SK-N-SH (cell line): ENCODE measurements around the gene RTN4. TPM values are rescaled to one million over a fixed set of nuclear protein-coding genes. Genes with fewer than 3 reads are reported as not detected.

ENCODE experiments used
- CTCF ChIA-PET: fragments of 300-600, 350-600 bp; formaldehyde crosslinking; extraction: SDS; loops from one replicate; lab custom pipeline; 2021; lab: Yijun Ruan, JAX
- POLR2A ChIA-PET: fragments of 350-600 bp; sonication (Branson Sonifier 250); formaldehyde crosslinking; extraction: SDS; loops from one replicate; lab custom pipeline; 2020; ENCODE audit warnings: antibody characterized with exemption, inconsistent platforms; lab: Yijun Ruan, JAX
- DNase-seq: peaks from one replicate; pipeline ENCODE4 v3.0.0; 2012
- H2AFZ ChIP-seq: fragments of 200-600 bp; sonication (generic); 2 replicates; pipeline ENCODE4 v1.8.1; 2016; ENCODE audit warnings: antibody characterized with exemption, mild to moderate bottlenecking, low read depth
- H3F3A ChIP-seq: fragments of 200-600 bp; sonication (generic); replicated peaks from 2 replicates; pipeline ENCODE3; 2016; ENCODE audit warnings: antibody characterized with exemption, mild to moderate bottlenecking; ENCODE audit not compliant: insufficient read depth
- H3K27ac ChIP-seq, 2 experiments: fragments of 200-500 bp in 1 of 2; fragments of 200-600 bp in 1 of 2; sonication (Bioruptor generic) in 1 of 2; sonication (generic), shearing (Covaris generic) in 1 of 2; 2 replicates each; pipeline versions ENCODE4 v1.5.1 to v1.6.1; 2014 to 2016; ENCODE audit warnings: low read depth in 2 of 2, inconsistent platforms in 1 of 2, low read length in 1 of 2, mild to moderate bottlenecking in 1 of 2, mixed read lengths in 1 of 2
- H3K27me3 ChIP-seq: fragments of 200-600 bp; sonication (generic), shearing (Covaris generic); 2 replicates; pipeline ENCODE4 v1.6.1; 2016; ENCODE audit warnings: mixed run types; ENCODE audit not compliant: insufficient read depth
- H3K36me3 ChIP-seq, 2 experiments: fragments of 200-500 bp in 1 of 2; fragments of 200-600 bp in 1 of 2; sonication (Bioruptor generic) in 1 of 2; sonication (generic) in 1 of 2; replicated peaks in 1 of 2; 2 replicates each; pipeline versions ENCODE3 to v1.5.1; 2014 to 2016; ENCODE audit warnings: low read length in 1 of 2, mild to moderate bottlenecking in 1 of 2; ENCODE audit not compliant: insufficient read depth in 2 of 2, control insufficient read depth in 1 of 2
- H3K4me1 ChIP-seq, 2 experiments: fragments of 200-500 bp in 1 of 2; fragments of 200-600 bp in 1 of 2; sonication (Bioruptor generic) in 1 of 2; sonication (generic), shearing (Covaris generic) in 1 of 2; 2 replicates each; pipeline versions ENCODE4 v1.5.1 to v1.6.1; 2014 to 2016; ENCODE audit warnings: low read depth in 1 of 2, low read length in 1 of 2, mixed run types in 1 of 2; ENCODE audit not compliant: insufficient read depth in 2 of 2, control insufficient read depth in 1 of 2
- H3K4me2 ChIP-seq: fragments of 200-600 bp; sonication (generic), shearing (Covaris generic); 2 replicates; pipeline ENCODE4 v1.6.1; 2017; ENCODE audit warnings: mixed run types
- H3K4me3 ChIP-seq, 2 experiments: fragments of 200-500 bp in 1 of 2; fragments of 200-600 bp in 1 of 2; sonication (Bioruptor generic) in 1 of 2; sonication (generic), shearing (Covaris generic) in 1 of 2; 2 replicates each; pipeline versions ENCODE4 v1.5.1 to v1.8.1; 2014 to 2016; ENCODE audit warnings: low read depth in 2 of 2, inconsistent platforms in 1 of 2, low read length in 1 of 2, mild to moderate bottlenecking in 1 of 2, mixed read lengths in 1 of 2, moderate library complexity in 1 of 2
- H3K79me2 ChIP-seq: fragments of 200-600 bp; sonication (generic); 2 replicates; pipeline ENCODE4 v1.8.1; 2017; ENCODE audit warnings: mild to moderate bottlenecking; ENCODE audit not compliant: insufficient read depth
- H3K9ac ChIP-seq: fragments of 200-600 bp; sonication (generic); 2 replicates; pipeline ENCODE4 v1.6.1; 2017; ENCODE audit warnings: mixed run types
- H3K9me2 ChIP-seq: fragments of 200-600 bp; sonication (generic); 2 replicates; pipeline ENCODE4 v1.6.1; 2017; ENCODE audit warnings: mixed run types
- H3K9me3 ChIP-seq: fragments of 200-600 bp; sonication (generic); 2 replicates; pipeline ENCODE4 v1.6.1; 2017; ENCODE audit warnings: mixed run types, mild to moderate bottlenecking, moderate library complexity
- H4K20me1 ChIP-seq: fragments of 200-600 bp; sonication (generic); 2 replicates; pipeline ENCODE4 v1.6.1; 2017; ENCODE audit warnings: mild to moderate bottlenecking, mixed run types; ENCODE audit not compliant: insufficient read depth
- FOSL2 ChIP-seq: IDR thresholded peaks from 2 replicates; pipeline ENCODE4 v1.4.0; 2012; ENCODE audit warnings: low read depth, mild to moderate bottlenecking, moderate library complexity, borderline replicate concordance
- FOXM1 ChIP-seq: IDR thresholded peaks from 2 replicates; pipeline ENCODE4 v1.4.0; 2012; ENCODE audit warnings: low read depth, mild to moderate bottlenecking
- GATA2 ChIP-seq: sonication (generic); formaldehyde crosslinking; IDR thresholded peaks from 2 replicates; pipeline ENCODE4 v1.5.0; 2020; ENCODE audit warnings: mild to moderate bottlenecking, missing genetic modification reagents
- NFIC ChIP-seq: IDR thresholded peaks from 2 replicates; pipeline ENCODE4 v1.4.0; 2012; ENCODE audit warnings: borderline replicate concordance
- NRF1 ChIP-seq: IDR thresholded peaks from 2 replicates; pipeline ENCODE4 v1.6.1; 2012; ENCODE audit warnings: low read depth, mild to moderate bottlenecking, low read length
- PBX3 ChIP-seq: IDR thresholded peaks from 2 replicates; pipeline ENCODE4; 2012
- RFX5 ChIP-seq: IDR thresholded peaks from 2 replicates; pipeline ENCODE4 v1.6.1; 2012; ENCODE audit warnings: mild to moderate bottlenecking, improper control_type of control experiment, low read length
- RXRA ChIP-seq: IDR thresholded peaks from 2 replicates; pipeline ENCODE4 v1.4.0; 2012; ENCODE audit warnings: low read depth, mild to moderate bottlenecking, borderline replicate concordance
- TEAD4 ChIP-seq: IDR thresholded peaks from 2 replicates; pipeline ENCODE4 v1.4.0; 2012; ENCODE audit warnings: mild to moderate bottlenecking, borderline replicate concordance; ENCODE audit not compliant: insufficient read depth
- YY1 ChIP-seq: IDR thresholded peaks from 2 replicates; pipeline ENCODE4 v1.4.0; 2012; ENCODE audit warnings: low read depth, mild to moderate bottlenecking
- WGBS: methylation state at CpG from one replicate; pipeline ENCODE4 v1.1.6; 2017; ENCODE audit warnings: low lambda C conversion rate; 5-methylcytosine and 5-hydroxymethylcytosine counted together
- polyA plus RNA-seq, 3 experiments: library from polyadenylated mRNA; depleted of rRNA; stranded (reverse); fragments of >200 nt; gene quantifications; 2 replicates each; pipeline ENCODE4 v1.2.3, GENCODE V29; 2012
- TF ChIP-seq, protein P1 (sequence below): fragments of 200-600 bp; sonication (generic); IDR thresholded peaks from 2 replicates; pipeline ENCODE4 v1.6.1; 2017; ENCODE audit warnings: antibody characterized with exemption, mild to moderate bottlenecking, moderate library complexity
- TF ChIP-seq, protein P2 (sequence below): IDR thresholded peaks from 2 replicates; pipeline ENCODE4 v1.6.1; 2012; ENCODE audit warnings: mild to moderate bottlenecking, low read depth, low read length, moderate library complexity

RTN4 gene
- polyA plus RNA-seq, 1 of the 3 experiments (the other 2 are of a cell fraction): 315 TPM

GRCh38 chr2:54956111-54956627 lies 94.1 kb downstream of the RTN4 start:
- Histone ChIP-seq H4K20me1 (no peaks in the 10 kb centered on the region), H3K4me2 (no peak overlapping the region), H3K4me3 (no peak overlapping the region), H3K9me2 (no peaks in the 10 kb centered on the region), H3F3A (peaks cover 7% of the 10 kb centered on the region), H2AFZ (no peak overlapping the region), H3K9me3 (no peaks in the 10 kb centered on the region), H3K27me3 (no peaks in the 10 kb centered on the region), H3K9ac (no peak overlapping the region), H3K36me3 (peaks cover 0 to 2% of the 10 kb centered on the region in 2 experiments), H3K27ac (no peak overlapping the region), H3K79me2 (no peaks in the 10 kb centered on the region), H3K4me1 (peaks cover 5 to 9% of the 10 kb centered on the region in 2 experiments; a peak in 3 of 4 replicates)
- no peak for DNase-seq
- 59% methylated on average over 2 of the region's 2 CpGs for WGBS
- TF ChIP-seq, protein P1, sequence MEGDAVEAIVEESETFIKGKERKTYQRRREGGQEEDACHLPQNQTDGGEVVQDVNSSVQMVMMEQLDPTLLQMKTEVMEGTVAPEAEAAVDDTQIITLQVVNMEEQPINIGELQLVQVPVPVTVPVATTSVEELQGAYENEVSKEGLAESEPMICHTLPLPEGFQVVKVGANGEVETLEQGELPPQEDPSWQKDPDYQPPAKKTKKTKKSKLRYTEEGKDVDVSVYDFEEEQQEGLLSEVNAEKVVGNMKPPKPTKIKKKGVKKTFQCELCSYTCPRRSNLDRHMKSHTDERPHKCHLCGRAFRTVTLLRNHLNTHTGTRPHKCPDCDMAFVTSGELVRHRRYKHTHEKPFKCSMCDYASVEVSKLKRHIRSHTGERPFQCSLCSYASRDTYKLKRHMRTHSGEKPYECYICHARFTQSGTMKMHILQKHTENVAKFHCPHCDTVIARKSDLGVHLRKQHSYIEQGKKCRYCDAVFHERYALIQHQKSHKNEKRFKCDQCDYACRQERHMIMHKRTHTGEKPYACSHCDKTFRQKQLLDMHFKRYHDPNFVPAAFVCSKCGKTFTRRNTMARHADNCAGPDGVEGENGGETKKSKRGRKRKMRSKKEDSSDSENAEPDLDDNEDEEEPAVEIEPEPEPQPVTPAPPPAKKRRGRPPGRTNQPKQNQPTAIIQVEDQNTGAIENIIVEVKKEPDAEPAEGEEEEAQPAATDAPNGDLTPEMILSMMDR: no peak
- TF ChIP-seq, protein P2, sequence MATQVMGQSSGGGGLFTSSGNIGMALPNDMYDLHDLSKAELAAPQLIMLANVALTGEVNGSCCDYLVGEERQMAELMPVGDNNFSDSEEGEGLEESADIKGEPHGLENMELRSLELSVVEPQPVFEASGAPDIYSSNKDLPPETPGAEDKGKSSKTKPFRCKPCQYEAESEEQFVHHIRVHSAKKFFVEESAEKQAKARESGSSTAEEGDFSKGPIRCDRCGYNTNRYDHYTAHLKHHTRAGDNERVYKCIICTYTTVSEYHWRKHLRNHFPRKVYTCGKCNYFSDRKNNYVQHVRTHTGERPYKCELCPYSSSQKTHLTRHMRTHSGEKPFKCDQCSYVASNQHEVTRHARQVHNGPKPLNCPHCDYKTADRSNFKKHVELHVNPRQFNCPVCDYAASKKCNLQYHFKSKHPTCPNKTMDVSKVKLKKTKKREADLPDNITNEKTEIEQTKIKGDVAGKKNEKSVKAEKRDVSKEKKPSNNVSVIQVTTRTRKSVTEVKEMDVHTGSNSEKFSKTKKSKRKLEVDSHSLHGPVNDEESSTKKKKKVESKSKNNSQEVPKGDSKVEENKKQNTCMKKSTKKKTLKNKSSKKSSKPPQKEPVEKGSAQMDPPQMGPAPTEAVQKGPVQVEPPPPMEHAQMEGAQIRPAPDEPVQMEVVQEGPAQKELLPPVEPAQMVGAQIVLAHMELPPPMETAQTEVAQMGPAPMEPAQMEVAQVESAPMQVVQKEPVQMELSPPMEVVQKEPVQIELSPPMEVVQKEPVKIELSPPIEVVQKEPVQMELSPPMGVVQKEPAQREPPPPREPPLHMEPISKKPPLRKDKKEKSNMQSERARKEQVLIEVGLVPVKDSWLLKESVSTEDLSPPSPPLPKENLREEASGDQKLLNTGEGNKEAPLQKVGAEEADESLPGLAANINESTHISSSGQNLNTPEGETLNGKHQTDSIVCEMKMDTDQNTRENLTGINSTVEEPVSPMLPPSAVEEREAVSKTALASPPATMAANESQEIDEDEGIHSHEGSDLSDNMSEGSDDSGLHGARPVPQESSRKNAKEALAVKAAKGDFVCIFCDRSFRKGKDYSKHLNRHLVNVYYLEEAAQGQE: no peak
- TF ChIP-seq RFX5 (no peak), TEAD4 (no peak), FOXM1 (no peak), PBX3 (no peak), RXRA (no peak), YY1 (no peak), NFIC (no peak), FOSL2 (no peak), NRF1 (no peak), GATA2 (no peak)
- CTCF ChIA-PET: no interaction called here
- POLR2A ChIA-PET: no interaction called here
